ENCODE data around the gene SPO11.
"Not testable (repeated sequence)": the region's sequence is repeated elsewhere in the genome, so short reads cannot be mapped to it uniquely, and the experiment has no call there.

- TF ChIP-seq, protein P1, sequence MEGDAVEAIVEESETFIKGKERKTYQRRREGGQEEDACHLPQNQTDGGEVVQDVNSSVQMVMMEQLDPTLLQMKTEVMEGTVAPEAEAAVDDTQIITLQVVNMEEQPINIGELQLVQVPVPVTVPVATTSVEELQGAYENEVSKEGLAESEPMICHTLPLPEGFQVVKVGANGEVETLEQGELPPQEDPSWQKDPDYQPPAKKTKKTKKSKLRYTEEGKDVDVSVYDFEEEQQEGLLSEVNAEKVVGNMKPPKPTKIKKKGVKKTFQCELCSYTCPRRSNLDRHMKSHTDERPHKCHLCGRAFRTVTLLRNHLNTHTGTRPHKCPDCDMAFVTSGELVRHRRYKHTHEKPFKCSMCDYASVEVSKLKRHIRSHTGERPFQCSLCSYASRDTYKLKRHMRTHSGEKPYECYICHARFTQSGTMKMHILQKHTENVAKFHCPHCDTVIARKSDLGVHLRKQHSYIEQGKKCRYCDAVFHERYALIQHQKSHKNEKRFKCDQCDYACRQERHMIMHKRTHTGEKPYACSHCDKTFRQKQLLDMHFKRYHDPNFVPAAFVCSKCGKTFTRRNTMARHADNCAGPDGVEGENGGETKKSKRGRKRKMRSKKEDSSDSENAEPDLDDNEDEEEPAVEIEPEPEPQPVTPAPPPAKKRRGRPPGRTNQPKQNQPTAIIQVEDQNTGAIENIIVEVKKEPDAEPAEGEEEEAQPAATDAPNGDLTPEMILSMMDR (conservative IDR thresholded peaks at IDR 0.05; ENCODE audit: low read length): not testable (repeated sequence)
- not testable (repeated sequence) for TF ChIP-seq EZH2phosphoT487 (IDR thresholded peaks at IDR 0.05; ENCODE audit: borderline replicate concordance)
Observed at GRCh38 chr20:57350726-57351041, 21.1 kb downstream of the SPO11 start.

Data from Loucy (cell line).